Coronary artery (tissue), 2 donors: ENCODE measurements around the gene DRD1.

Source experiments
- DNase-seq: peaks from one replicate; pipeline ENCODE4 v3.0.0-alpha.2; 2017; ENCODE audit warnings: low spot score
- H3K27ac ChIP-seq, 2 donors: fragments of 200-600 bp; sonication (generic); one replicate each; pipeline ENCODE4 v1.5.1; 2016 to 2019
- H3K4me3 ChIP-seq: fragments of 200-600 bp; sonication (generic); 2 replicates; pipeline ENCODE4 v1.5.1; 2016; ENCODE audit warnings: mild to moderate bottlenecking, moderate library complexity
- CTCF ChIP-seq: fragments of 200-600 bp; sonication (generic); IDR thresholded peaks from one replicate; pipeline ENCODE4 v1.5.1; 2019; ENCODE audit warnings: antibody characterized with exemption

DRD1 gene

GRCh38 chr5:175485631-175486030, 41.6 kb upstream of the DRD1 start:
- no peak for DNase-seq
- no peak for TF ChIP-seq CTCF
- H3K27ac ChIP-seq = no peak overlapping the region
- no peak overlapping the region for H3K4me3 ChIP-seq

DNA sequence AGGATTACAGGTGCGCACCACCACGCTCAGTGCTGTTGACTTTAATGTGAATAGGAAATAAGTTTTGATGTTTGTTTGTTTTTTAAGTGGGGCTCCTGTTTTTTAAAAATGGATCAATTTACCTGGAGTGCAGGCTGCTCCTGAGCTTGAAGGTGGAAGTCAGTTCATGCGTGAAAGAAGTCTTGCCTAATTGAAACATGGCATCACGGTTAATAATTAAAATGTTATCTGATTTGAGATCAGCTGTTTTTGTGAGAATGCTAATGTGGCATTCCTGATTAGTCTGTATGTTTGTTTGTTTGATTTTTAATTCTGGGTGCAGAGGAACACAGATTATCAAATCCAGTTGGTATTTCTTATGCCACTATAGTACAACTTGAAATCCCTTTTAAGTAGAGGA, 40.8 kb upstream of the DRD1 start:
- Histone ChIP-seq H3K4me3 (no peak overlapping the region), H3K27ac (no peak overlapping the region)
- DNase-seq = no peak
- TF ChIP-seq CTCF = no peak

DNA sequence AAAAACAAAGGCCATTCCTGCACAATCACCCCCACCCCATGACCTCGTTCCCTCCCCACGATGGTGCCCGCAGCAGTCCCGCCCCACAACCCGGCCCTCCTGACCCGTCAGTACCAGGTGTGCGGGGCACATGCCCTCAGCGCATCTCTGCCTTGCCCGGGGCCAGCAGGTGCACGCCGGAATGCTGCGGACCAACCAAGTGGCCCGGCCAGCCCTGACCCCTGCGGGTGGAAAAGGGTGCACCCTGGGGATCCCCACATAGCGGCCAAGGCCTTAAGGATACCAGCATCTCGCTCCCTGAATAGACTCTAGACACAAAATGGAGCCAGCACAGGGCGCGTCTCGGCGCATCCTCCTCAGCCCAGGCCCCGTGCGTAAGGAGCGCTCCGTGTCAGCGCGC, 40.3 kb upstream of the DRD1 start:
- Histone ChIP-seq H3K4me3 (no peak overlapping the region), H3K27ac (no peak overlapping the region)
- TF ChIP-seq CTCF = no peak
- no peak for DNase-seq

- H3K27ac ChIP-seq = no peak overlapping the region
- no peak overlapping the region for H3K4me3 ChIP-seq
- TF ChIP-seq CTCF = no peak
- no peak for DNase-seq
Observed at GRCh38 chr5:175483337-175483736, 39.4 kb upstream of the DRD1 start.

- DNase-seq = no peak
- Histone ChIP-seq H3K4me3 (peak overlapping the region; percentile 99), H3K27ac (peak overlapping the region; percentile 47 to 84)
- TF ChIP-seq CTCF = no peak
Observed at GRCh38 chr5:175479125-175479881, 35.3 kb upstream of the DRD1 start.

DNA sequence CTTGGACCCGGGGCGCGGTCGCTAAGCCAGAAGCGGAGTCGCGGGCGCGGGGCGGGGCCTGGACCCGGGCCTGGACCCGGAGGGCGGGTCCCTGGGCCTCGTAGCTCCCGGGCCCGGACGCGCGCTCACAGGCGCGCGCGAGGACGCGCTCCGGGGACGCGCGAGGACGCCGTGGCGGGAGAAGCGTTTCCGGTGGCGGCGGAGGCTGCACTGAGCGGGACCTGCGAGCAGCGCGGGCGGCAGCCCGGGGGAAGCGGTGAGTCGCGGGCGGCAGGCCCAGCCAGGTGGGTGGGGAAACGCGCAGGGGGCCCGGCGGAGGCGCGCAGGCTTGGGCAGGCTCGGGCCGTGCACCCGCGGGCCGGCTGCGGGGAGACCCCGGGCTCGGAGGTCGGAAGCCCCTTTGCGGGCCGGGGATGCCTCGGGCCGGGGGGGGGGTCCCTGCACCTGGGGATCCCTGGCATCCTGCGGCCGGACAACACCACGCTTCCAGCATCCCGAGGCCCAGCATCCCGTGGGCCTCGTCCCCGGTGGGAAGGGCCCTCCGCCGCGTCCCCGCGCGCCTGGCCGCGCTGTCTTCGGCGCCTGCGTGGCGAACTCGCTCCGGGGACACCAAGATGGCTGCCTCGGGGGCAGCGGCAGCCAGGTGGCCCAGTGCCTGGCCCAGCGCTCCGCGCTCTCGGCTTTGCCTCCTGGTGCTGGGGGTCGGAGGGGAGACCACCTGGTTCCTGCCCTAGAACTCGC, 34.6 kb upstream of the DRD1 start, which contains the start of gene SFXN1:
Gene SFXN1, plus strand, starts transcription at position 177 of the 741 bp plus-strand sequence. CDS start 13,544 bp downstream, outside the sequence.
- TF ChIP-seq CTCF = no peak
- Histone ChIP-seq H3K4me3 (peak within 1 kb of the TSS; percentile 99), H3K27ac (peak within 1 kb of the TSS; percentile 47 to 84)
- peak; percentile 77 for DNase-seq

DNA sequence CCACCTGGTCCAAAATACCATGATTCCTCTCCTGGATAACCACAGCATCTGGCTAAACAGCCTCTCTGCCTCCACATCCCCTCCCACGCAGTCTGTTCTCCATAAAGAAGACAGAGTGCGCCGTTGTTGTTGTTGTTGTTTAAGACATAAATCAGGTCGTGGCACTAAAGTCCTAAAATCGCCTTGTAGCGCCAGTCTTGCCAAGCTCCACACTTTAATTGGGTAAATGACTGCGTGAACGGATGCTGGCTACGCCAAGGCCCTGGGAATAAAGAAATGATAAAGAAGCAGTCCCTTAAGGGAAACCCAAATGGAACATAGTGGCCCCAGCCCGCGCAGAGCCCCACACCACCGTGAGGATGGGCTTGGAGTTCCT, 34.0 kb upstream of the DRD1 start:
- Histone ChIP-seq H3K27ac (peak overlapping the region; percentile 47 to 84), H3K4me3 (peak overlapping the region; percentile 99)
- no peak for TF ChIP-seq CTCF
- DNase-seq = no peak
